GM23248 (cell line): Measurements from ENCODE around the gene VPS35. TPM values are rescaled to one million over a fixed set of nuclear protein-coding genes. Genes with fewer than 3 reads are reported as not detected.

Experiments used
- DNase-seq: peaks from one replicate; pipeline ENCODE4 v3.0.0-alpha.2; 2015
- H2AFZ ChIP-seq: fragments of 200-600 bp; sonication (generic); 2 replicates; pipeline ENCODE4 v1.6.1; 2016; ENCODE audit warnings: antibody characterized with exemption
- H3F3A ChIP-seq: fragments of 200-600 bp; sonication (generic); 2 replicates; pipeline ENCODE4 v1.6.1; 2016; ENCODE audit warnings: mild to moderate bottlenecking, antibody characterized with exemption, mixed run types; ENCODE audit not compliant: insufficient read depth
- H3K27ac ChIP-seq: fragments of 200-600 bp; sonication (generic); 2 replicates; pipeline ENCODE4 v1.5.1; 2016; ENCODE audit warnings: mild to moderate bottlenecking
- H3K27me3 ChIP-seq: fragments of 200-600 bp; sonication (generic); replicated peaks from 2 replicates; pipeline ENCODE4 v1.6.1; 2016; ENCODE audit warnings: mild to moderate bottlenecking; ENCODE audit not compliant: insufficient read depth
- H3K36me3 ChIP-seq: fragments of 200-600 bp; sonication (generic); 2 replicates; pipeline ENCODE4 v1.6.1; 2016; ENCODE audit warnings: low read depth, mild to moderate bottlenecking
- H3K4me1 ChIP-seq: fragments of 200-600 bp; sonication (generic); 2 replicates; pipeline ENCODE4 v1.6.1; 2016; ENCODE audit warnings: mild to moderate bottlenecking; ENCODE audit not compliant: insufficient read depth
- H3K4me2 ChIP-seq: fragments of 200-600 bp; sonication (generic); one replicate; pipeline ENCODE4 v1.6.1; 2016; ENCODE audit warnings: mild to moderate bottlenecking; ENCODE audit not compliant: unreplicated experiment
- H3K4me3 ChIP-seq: fragments of 200-600 bp; sonication (generic); 2 replicates; pipeline ENCODE4 v1.5.1; 2016; ENCODE audit warnings: mild to moderate bottlenecking
- H3K79me2 ChIP-seq: fragments of 200-600 bp; sonication (generic); 2 replicates; pipeline ENCODE4 v1.6.1; 2016; ENCODE audit warnings: mild to moderate bottlenecking; ENCODE audit not compliant: insufficient read depth
- H3K9ac ChIP-seq: fragments of 200-600 bp; sonication (generic); 2 replicates; pipeline ENCODE4 v1.6.1; 2016; ENCODE audit warnings: mild to moderate bottlenecking
- H3K9me2 ChIP-seq: fragments of 200-600 bp; sonication (generic); 2 replicates; pipeline ENCODE4 v1.6.1; 2016; ENCODE audit warnings: mixed run types, mild to moderate bottlenecking, moderate library complexity; ENCODE audit not compliant: insufficient read depth
- H3K9me3 ChIP-seq: fragments of 200-600 bp; sonication (generic); one replicate; pipeline ENCODE4 v1.6.1; 2017; ENCODE audit warnings: low read depth
- H4K20me1 ChIP-seq: fragments of 200-600 bp; sonication (generic); 2 replicates; pipeline ENCODE4 v1.6.0; 2016; ENCODE audit not compliant: insufficient read depth
- EZH2 ChIP-seq: fragments of 200-600 bp; sonication (generic); IDR thresholded peaks from 2 replicates; pipeline ENCODE4 v1.6.1; 2018; ENCODE audit warnings: antibody characterized with exemption, mild to moderate bottlenecking; ENCODE audit not compliant: insufficient read depth, poor library complexity, severe bottlenecking
- EZH2phosphoT487 ChIP-seq: fragments of 200-600 bp; sonication (generic); IDR thresholded peaks from 2 replicates; pipeline ENCODE4 v1.6.1; 2018; ENCODE audit warnings: antibody characterized with exemption, moderate library complexity, mild to moderate bottlenecking, low read depth; ENCODE audit not compliant: insufficient read depth
- WGBS, 2 experiments: methylation state at CpG; one replicate each; pipeline ENCODE4 v1.1.6; 2015 to 2017; ENCODE audit warnings: low lambda C conversion rate in 2 of 2, low coverage in 1 of 2; ENCODE audit errors: missing lambda C conversion rate in 2 of 2; 5-methylcytosine and 5-hydroxymethylcytosine counted together
- in situ Hi-C: fragments of 300-500 bp; cut with MboI; formaldehyde crosslinking; loops from 2 replicates; pipeline ENCODE4 v1.15.0; 2020
- polyA plus RNA-seq: library from polyadenylated mRNA; unstranded; fragments of >200 nt; fragmentation: Nextera tagmentation; extraction: Ambion mirVana; gene quantifications from 2 replicates; pipeline ENCODE4 v1.2.1, GENCODE V29; 2016
- total RNA-seq: library from RNA; depleted of rRNA; stranded (reverse); fragments of >200 nt; shearing (Covaris generic); gene quantifications from 2 replicates; pipeline ENCODE4 v1.2.3, GENCODE V29; 2014

VPS35 gene
- total and polyA plus RNA-seq, 2 experiments from 2014 or later, result 91.1 to 213 TPM

- no peak overlapping the region for H3K4me3 ChIP-seq
- H2AFZ ChIP-seq, result no peak overlapping the region
- no peak for TF ChIP-seq EZH2phosphoT487
- TF ChIP-seq EZH2, result no peak
- 94% methylated on average over 27 of the region's 27 CpGs for WGBS, 2 experiments
- no peak overlapping the region for H3K27ac ChIP-seq
- H3K36me3 ChIP-seq, result no peaks in the 10 kb centered on the region
- H3K9ac ChIP-seq, result no peak overlapping the region
- no peaks in the 10 kb centered on the region for H3K9me3 ChIP-seq
- DNase-seq, result no peak
- H4K20me1 ChIP-seq, result no peaks in the 10 kb centered on the region
- H3K4me2 ChIP-seq, result no peak overlapping the region
- in situ Hi-C loops, result no loop called here
- no peaks in the 10 kb centered on the region for H3K79me2 ChIP-seq
- no peaks in the 10 kb centered on the region for H3K4me1 ChIP-seq
- H3K27me3 ChIP-seq, result no peaks in the 10 kb centered on the region
- H3F3A ChIP-seq, result no peaks in the 10 kb centered on the region
- H3K9me2 ChIP-seq, result no peaks in the 10 kb centered on the region
These were observed 39.3 kb downstream of the VPS35 start for GRCh38 chr16:46649588-46650253.

GRCh38 chr16:46648656-46649055, 40.3 kb downstream of the VPS35 start:
- no peak for DNase-seq
- H3K9me3 ChIP-seq, result no peaks in the 10 kb centered on the region
- in situ Hi-C loops, result no loop called here
- no peak overlapping the region for H3K9ac ChIP-seq
- H2AFZ ChIP-seq, result no peak overlapping the region
- no peak for TF ChIP-seq EZH2phosphoT487
- no peak for TF ChIP-seq EZH2
- no peak overlapping the region for H3K4me2 ChIP-seq
- no peaks in the 10 kb centered on the region for H3K4me1 ChIP-seq
- WGBS, 2 experiments, result 94 to 95% methylated on average over 8 of the region's 8 CpGs
- H3F3A ChIP-seq, result no peaks in the 10 kb centered on the region
- no peaks in the 10 kb centered on the region for H3K27me3 ChIP-seq
- no peaks in the 10 kb centered on the region for H3K79me2 ChIP-seq
- no peaks in the 10 kb centered on the region for H3K36me3 ChIP-seq
- H3K9me2 ChIP-seq, result no peaks in the 10 kb centered on the region
- no peaks in the 10 kb centered on the region for H4K20me1 ChIP-seq
- H3K4me3 ChIP-seq, result no peak overlapping the region
- no peak overlapping the region for H3K27ac ChIP-seq

GRCh38 chr16:46638947-46639925, 49.7 kb downstream of the VPS35 start:
- Histone ChIP-seq H3K36me3 (no peaks in the 10 kb centered on the region), H3K27me3 (no peaks in the 10 kb centered on the region), H4K20me1 (no peaks in the 10 kb centered on the region), H3K9ac (no peak overlapping the region), H3K79me2 (no peaks in the 10 kb centered on the region), H3K4me1 (0 out of 2 replicates have a peak, but pooled peaks cover 11% of the 10 kb centered on the region), H3K4me2 (peak overlapping the region; percentile 26), H3K27ac (0 out of 2 replicates have a peak overlapping the region, but pooled peaks have one; percentile 20), H3K9me3 (no peaks in the 10 kb centered on the region), H2AFZ (no peak overlapping the region), H3K4me3 (no peak overlapping the region), H3F3A (peaks cover 7% of the 10 kb centered on the region; the same call in 1 of the 2 replicates), H3K9me2 (no peaks in the 10 kb centered on the region)
- TF ChIP-seq EZH2phosphoT487 (no peak), EZH2 (no peak)
- in situ Hi-C loops, result no loop called here
- 69 to 72% methylated on average over 9 of the region's 9 CpGs for WGBS, 2 experiments
- DNase-seq, result peak; percentile 75

GRCh38 chr16:46632778-46633733, 55.9 kb downstream of the VPS35 start:
- no peak for TF ChIP-seq EZH2phosphoT487
- no peak for TF ChIP-seq EZH2
- WGBS, 2 experiments, result 75 to 78% methylated on average over 29 to 32 of the region's 32 CpGs
- no peak overlapping the region for H2AFZ ChIP-seq
- H3K9me2 ChIP-seq, result no peaks in the 10 kb centered on the region
- no peaks in the 10 kb centered on the region for H3K27me3 ChIP-seq
- H3K9ac ChIP-seq, result no peak overlapping the region
- H3K9me3 ChIP-seq, result no peaks in the 10 kb centered on the region
- no peak for DNase-seq
- no peak overlapping the region for H3K4me2 ChIP-seq
- H3F3A ChIP-seq, result no peaks in the 10 kb centered on the region
- H3K36me3 ChIP-seq, result no peaks in the 10 kb centered on the region
- H3K4me1 ChIP-seq, result peaks cover 8% of the 10 kb centered on the region
- H3K27ac ChIP-seq, result no peak overlapping the region
- H3K4me3 ChIP-seq, result no peak overlapping the region
- H4K20me1 ChIP-seq, result no peaks in the 10 kb centered on the region
- no peaks in the 10 kb centered on the region for H3K79me2 ChIP-seq
- in situ Hi-C loops, result no loop called here
